B cell (primary cell): ENCODE results near the gene TTC39B. TPM values are rescaled to one million over a fixed set of nuclear protein-coding genes. Genes with fewer than 3 reads are reported as not detected.

Experiments used
- ATAC-seq: fragments of 200-7000 bp; cut with Tn5 transposase; one replicate; pipeline ENCODE4 v1.10.0; 2021; ENCODE audit warnings: low read depth, mild to moderate bottlenecking, moderate number of reproducible peaks, moderate library complexity
- CTCF ChIA-PET: fragments of 350-600 bp; sonication (Branson Sonifier 250); formaldehyde crosslinking; loops from one replicate; lab custom pipeline; 2021; ENCODE audit warnings: antibody characterized with exemption, inconsistent platforms; lab: Charles Lee
- POLR2A ChIA-PET: fragments of 350-600 bp; sonication (Branson Sonifier 250); formaldehyde crosslinking; loops from one replicate; lab custom pipeline; 2021; ENCODE audit warnings: antibody characterized with exemption; lab: Charles Lee
- DNase-seq: peaks from one replicate; pipeline ENCODE4 v3.0.0; 2013
- H2AFZ ChIP-seq: 2 replicates; pipeline ENCODE4 v1.6.1; 2012; ENCODE audit warnings: mild to moderate bottlenecking, low read depth, low read length; ENCODE audit not compliant: insufficient read depth, poor library complexity, severe bottlenecking
- H3K27ac ChIP-seq, 2 donors: 1 replicate in 1 of 2; 2 replicates in 1 of 2; pipeline ENCODE4 v1.5.1; 2012 to 2013; ENCODE audit warnings: low read length in 2 of 2, mild to moderate bottlenecking in 2 of 2, moderate library complexity in 1 of 2
- H3K27me3 ChIP-seq, 4 experiments: fragments of 200-600 bp in 1 of 4; sonication (generic) in 1 of 4; replicated peaks in 1 of 4; 1 replicate in 2 of 4; 2 replicates in 2 of 4; pipeline versions ENCODE4 v1.6.1 to v1.7.0; 2013 to 2016; ENCODE audit warnings: low read length in 3 of 4, mild to moderate bottlenecking in 2 of 4, mixed read lengths in 1 of 4, moderate library complexity in 1 of 4; ENCODE audit not compliant: insufficient read depth in 4 of 4, control insufficient read depth in 3 of 4; ENCODE audit errors: control extremely low read depth in 1 of 4
- H3K36me3 ChIP-seq, 2 experiments: replicated peaks in 1 of 2; 1 replicate in 1 of 2; 2 replicates in 1 of 2; pipeline versions ENCODE4 v1.6.1 to v1.7.1; 2013; ENCODE audit warnings: low read length in 1 of 2; ENCODE audit not compliant: insufficient read depth in 2 of 2, control insufficient read depth in 1 of 2; ENCODE audit errors: control extremely low read depth in 1 of 2, extremely low read depth in 1 of 2
- H3K4me1 ChIP-seq, 2 donors: fragments of 200-600 bp in 1 of 2; sonication (generic) in 1 of 2; 1 replicate in 1 of 2; 2 replicates in 1 of 2; pipeline versions ENCODE4 v1.5.1 to v1.6.1; 2013 to 2017; ENCODE audit warnings: low read length in 2 of 2; ENCODE audit not compliant: control insufficient read depth in 2 of 2, insufficient read depth in 2 of 2
- H3K4me2 ChIP-seq: replicated peaks from 2 replicates; pipeline ENCODE3; 2012; ENCODE audit warnings: mild to moderate bottlenecking, low read depth, low read length; ENCODE audit not compliant: poor library complexity, severe bottlenecking
- H3K4me3 ChIP-seq, 5 experiments: fragments of 200-600 bp in 1 of 5; sonication (generic) in 1 of 5; 1 replicate in 3 of 5; 2 replicates in 2 of 5; pipeline versions ENCODE4 v1.5.1 to v1.7.0; 2011 to 2016; ENCODE audit warnings: low read length in 4 of 5, mild to moderate bottlenecking in 4 of 5, low read depth in 2 of 5, control low read depth in 1 of 5, moderate library complexity in 1 of 5; ENCODE audit not compliant: insufficient read depth in 1 of 5; ENCODE audit errors: control extremely low read depth in 1 of 5, extremely low read depth in 1 of 5
- H3K79me2 ChIP-seq: fragments of 200-600 bp; sonication (generic); one replicate; pipeline ENCODE4 v1.6.0; 2016; ENCODE audit warnings: low read length; ENCODE audit not compliant: control insufficient read depth, insufficient read depth
- H3K9ac ChIP-seq: fragments of 200-600 bp; sonication (generic); 2 replicates; pipeline ENCODE4 v1.6.1; 2017; ENCODE audit warnings: mild to moderate bottlenecking, low read length, moderate library complexity
- H3K9me3 ChIP-seq, 3 donors: one replicate each; pipeline versions ENCODE4 v1.6.1 to v1.7.1; 2013; ENCODE audit warnings: low read length in 2 of 3; ENCODE audit not compliant: control insufficient read depth in 2 of 3, insufficient read depth in 1 of 3; ENCODE audit errors: control extremely low read depth in 1 of 3
- H4K20me1 ChIP-seq: 2 replicates; pipeline ENCODE4 v1.6.0; 2012; ENCODE audit warnings: mild to moderate bottlenecking, low read length; ENCODE audit not compliant: insufficient read depth, control insufficient read depth, poor library complexity, severe bottlenecking
- H3K27ac Mint-ChIP-seq: one replicate; pipeline ENCODE4 v1.8.0; 2021; ENCODE audit warnings: mixed read lengths
- H3K27me3 Mint-ChIP-seq: one replicate; pipeline ENCODE4 v1.8.0; 2021; ENCODE audit warnings: mixed read lengths
- H3K4me1 Mint-ChIP-seq: one replicate; pipeline ENCODE4 v1.8.0; 2021; ENCODE audit warnings: mixed read lengths
- H3K4me3 Mint-ChIP-seq: one replicate; pipeline ENCODE4 v1.8.0; 2021; ENCODE audit warnings: mixed read lengths
- H3K9me3 Mint-ChIP-seq: one replicate; pipeline ENCODE4 v1.8.0; 2022; ENCODE audit warnings: mixed read lengths; ENCODE audit not compliant: insufficient read depth
- CTCF ChIP-seq: fragments of 200-600 bp; IDR thresholded peaks from one replicate; pipeline ENCODE4 v1.8.0; 2022; ENCODE audit warnings: antibody characterized with exemption, mild to moderate bottlenecking
- EZH2 ChIP-seq: IDR thresholded peaks from 2 replicates; pipeline ENCODE4 v1.6.1; 2012; ENCODE audit warnings: borderline replicate concordance, low read depth, mild to moderate bottlenecking, moderate library complexity, low read length; ENCODE audit not compliant: insufficient read depth, poor library complexity, severe bottlenecking
- WGBS: methylation state at CpG from one replicate; pipeline ENCODE4 v1.1.5; 2013; ENCODE audit warnings: missing lambda C conversion rate; ENCODE audit not compliant: insufficient coverage; 5-methylcytosine and 5-hydroxymethylcytosine counted together
- intact Hi-C: fragments of 100-400 bp; cut with micrococcal nuclease; formaldehyde crosslinking; loops from one replicate; pipeline ENCODE4 v1.10.0; 2022
- polyA plus RNA-seq: library from polyadenylated mRNA; depleted of rRNA; stranded (reverse); fragments of >200 nt; gene quantifications from 2 replicates; pipeline ENCODE4 v1.2.3, GENCODE V29; 2012
- total RNA-seq, 2 donors: library from RNA; stranded (reverse); fragments of 120-200 nt in 1 of 2; gene quantifications; 1 replicate in 1 of 2; 2 replicates in 1 of 2; pipeline versions ENCODE4 v1.2.3 to v1.2.4, GENCODE V29; 2013 to 2022

Gene TTC39B
- total and polyA plus RNA-seq, 2 donors (not counting 1 experiment from before 2014, with no cell fraction given), result 2.0 to 3.6 TPM

DNA sequence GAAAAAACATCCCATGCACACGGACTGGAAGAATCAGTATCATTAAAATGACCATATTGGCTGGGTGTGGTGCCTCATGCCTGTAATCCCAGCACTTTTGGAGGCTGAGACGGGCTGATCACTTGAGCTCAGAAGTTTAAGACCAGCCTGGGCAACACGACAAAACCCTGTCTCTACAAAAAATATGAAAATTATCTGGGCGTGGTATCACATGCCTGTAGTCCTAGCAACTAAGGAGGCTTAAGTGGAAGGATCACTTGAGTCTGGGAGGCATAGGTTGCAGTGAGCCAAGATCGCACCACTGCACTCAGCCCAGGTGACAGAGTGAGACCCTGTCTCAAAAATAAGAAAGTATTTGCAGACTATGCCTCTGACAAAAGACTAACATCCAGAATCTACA is 68.4 kb downstream of the TTC39B start:
- no peak for TF ChIP-seq CTCF
- TF ChIP-seq EZH2, result no peak
- no peak overlapping the region for H3K27ac ChIP-seq
- no peak overlapping the region for H3K9ac ChIP-seq
- no peaks in the 10 kb centered on the region for H3K27me3 ChIP-seq
- H3K27ac Mint-ChIP-seq, result no peak overlapping the region
- peaks cover 4 to 18% (median 10%) of the 10 kb centered on the region in 3 donors for H3K9me3 ChIP-seq
- WGBS, result 100% methylated on average over 3 of the region's 5 CpGs
- H3K4me3 ChIP-seq, result no peak overlapping the region
- H3K79me2 ChIP-seq, result peaks cover 43% of the 10 kb centered on the region
- no peak overlapping the region for H3K4me2 ChIP-seq
- H3K4me1 Mint-ChIP-seq, result peaks cover 14% of the 10 kb centered on the region
- no peaks in the 10 kb centered on the region for H3K27me3 Mint-ChIP-seq
- H4K20me1 ChIP-seq, result no peaks in the 10 kb centered on the region
- intact Hi-C loops, result no loop called here
- H3K9me3 Mint-ChIP-seq, result peaks cover 14% of the 10 kb centered on the region
- ChIA-PET CTCF (no interaction called here), POLR2A (no interaction called here)
- peaks cover 0 to 12% of the 10 kb centered on the region in 2 donors for H3K4me1 ChIP-seq
- no peak overlapping the region for H3K4me3 Mint-ChIP-seq
- no peak overlapping the region for H2AFZ ChIP-seq
- ATAC-seq (no peak), DNase-seq (no peak)
- no peaks in the 10 kb centered on the region for H3K36me3 ChIP-seq

DNA sequence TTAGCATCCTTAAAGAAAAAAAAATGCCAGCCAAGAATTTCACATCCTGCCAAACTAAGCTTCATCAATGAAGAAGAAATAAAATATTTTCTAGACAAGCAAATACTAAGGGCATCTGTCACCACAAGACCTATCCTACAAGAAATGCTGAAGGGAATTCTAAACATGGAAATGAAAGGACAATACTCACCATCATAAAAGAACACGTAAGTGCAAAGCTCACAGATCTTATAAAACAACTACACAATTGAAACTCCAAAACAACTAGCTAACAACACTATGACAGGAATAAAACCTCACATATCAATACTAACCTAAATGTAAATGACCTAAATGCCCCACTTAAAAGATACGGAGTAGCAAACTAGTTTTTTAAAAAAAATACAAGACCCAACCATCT is 71.4 kb downstream of the TTC39B start:
- CTCF ChIA-PET, result interaction anchor here (0.9 to 1.2 kb wide), 2 partner anchors 23 to 371 kb away, joined by 4 to 5 read pairs; no protein-coding TSS in a partner anchor

More for the DNA sequence above, 71.4 kb downstream of the TTC39B start:
- Histone ChIP-seq H3K36me3 (no peaks in the 10 kb centered on the region), H3K9me3 (peaks cover 4 to 18% (median 14%) of the 10 kb centered on the region in 3 donors), H3K27me3 (no peaks in the 10 kb centered on the region), H2AFZ (no peak overlapping the region), H3K4me3 (no peak overlapping the region), H4K20me1 (no peaks in the 10 kb centered on the region), H3K4me1 (peaks cover 0 to 8% of the 10 kb centered on the region in 2 donors), H3K9ac (no peak overlapping the region), H3K4me2 (no peak overlapping the region), H3K27ac (no peak overlapping the region), H3K79me2 (peaks cover 43% of the 10 kb centered on the region)
- POLR2A ChIA-PET, result no interaction called here
- ATAC-seq, result no peak
- H3K27ac Mint-ChIP-seq, result no peak overlapping the region
- TF ChIP-seq CTCF (no peak), EZH2 (no peak)
- H3K4me1 Mint-ChIP-seq, result peaks cover 12% of the 10 kb centered on the region
- no peaks in the 10 kb centered on the region for H3K27me3 Mint-ChIP-seq
- no CpG with 5 or more reads among the region's 2 CpGs for WGBS
- peaks cover 14% of the 10 kb centered on the region for H3K9me3 Mint-ChIP-seq
- no peak for DNase-seq
- intact Hi-C loops, result no loop called here
- H3K4me3 Mint-ChIP-seq, result no peak overlapping the region
